A673 (cell line): ENCODE results near the gene MAMDC2.

ENCODE experiments used
- EZH2 ChIP-seq: fragments of 200-600 bp; sonication (generic); IDR thresholded peaks from 2 replicates; pipeline ENCODE4 v1.6.1; 2017; ENCODE audit warnings: borderline replicate concordance, low read depth, mild to moderate bottlenecking, mixed read lengths, antibody characterized with exemption, low read length; ENCODE audit not compliant: poor library complexity, severe bottlenecking
- TF ChIP-seq, protein P1 (sequence below): fragments of 300-800, 200-600 bp; sonication (generic); conservative IDR thresholded peaks from 2 replicates; pipeline ENCODE4 v1.5.1; 2017; ENCODE audit warnings: low read depth, mild to moderate bottlenecking, antibody characterized with exemption, low read length, moderate library complexity, mixed read lengths

GRCh38 chr9:70091103-70091502 lies 47.5 kb downstream of the MAMDC2 start:
- TF ChIP-seq, protein P1, sequence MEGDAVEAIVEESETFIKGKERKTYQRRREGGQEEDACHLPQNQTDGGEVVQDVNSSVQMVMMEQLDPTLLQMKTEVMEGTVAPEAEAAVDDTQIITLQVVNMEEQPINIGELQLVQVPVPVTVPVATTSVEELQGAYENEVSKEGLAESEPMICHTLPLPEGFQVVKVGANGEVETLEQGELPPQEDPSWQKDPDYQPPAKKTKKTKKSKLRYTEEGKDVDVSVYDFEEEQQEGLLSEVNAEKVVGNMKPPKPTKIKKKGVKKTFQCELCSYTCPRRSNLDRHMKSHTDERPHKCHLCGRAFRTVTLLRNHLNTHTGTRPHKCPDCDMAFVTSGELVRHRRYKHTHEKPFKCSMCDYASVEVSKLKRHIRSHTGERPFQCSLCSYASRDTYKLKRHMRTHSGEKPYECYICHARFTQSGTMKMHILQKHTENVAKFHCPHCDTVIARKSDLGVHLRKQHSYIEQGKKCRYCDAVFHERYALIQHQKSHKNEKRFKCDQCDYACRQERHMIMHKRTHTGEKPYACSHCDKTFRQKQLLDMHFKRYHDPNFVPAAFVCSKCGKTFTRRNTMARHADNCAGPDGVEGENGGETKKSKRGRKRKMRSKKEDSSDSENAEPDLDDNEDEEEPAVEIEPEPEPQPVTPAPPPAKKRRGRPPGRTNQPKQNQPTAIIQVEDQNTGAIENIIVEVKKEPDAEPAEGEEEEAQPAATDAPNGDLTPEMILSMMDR: no peak
- no peak for TF ChIP-seq EZH2
